GM15510 (cell line): Measurements from ENCODE around the gene MFNG.

Experiments
- POLR2A ChIP-seq: IDR thresholded peaks from 3 replicates; pipeline ENCODE4 v1.6.1; 2011; ENCODE audit warnings: borderline replicate concordance; ENCODE audit not compliant: insufficient read length; ENCODE audit errors: extremely low read depth

Gene MFNG

DNA sequence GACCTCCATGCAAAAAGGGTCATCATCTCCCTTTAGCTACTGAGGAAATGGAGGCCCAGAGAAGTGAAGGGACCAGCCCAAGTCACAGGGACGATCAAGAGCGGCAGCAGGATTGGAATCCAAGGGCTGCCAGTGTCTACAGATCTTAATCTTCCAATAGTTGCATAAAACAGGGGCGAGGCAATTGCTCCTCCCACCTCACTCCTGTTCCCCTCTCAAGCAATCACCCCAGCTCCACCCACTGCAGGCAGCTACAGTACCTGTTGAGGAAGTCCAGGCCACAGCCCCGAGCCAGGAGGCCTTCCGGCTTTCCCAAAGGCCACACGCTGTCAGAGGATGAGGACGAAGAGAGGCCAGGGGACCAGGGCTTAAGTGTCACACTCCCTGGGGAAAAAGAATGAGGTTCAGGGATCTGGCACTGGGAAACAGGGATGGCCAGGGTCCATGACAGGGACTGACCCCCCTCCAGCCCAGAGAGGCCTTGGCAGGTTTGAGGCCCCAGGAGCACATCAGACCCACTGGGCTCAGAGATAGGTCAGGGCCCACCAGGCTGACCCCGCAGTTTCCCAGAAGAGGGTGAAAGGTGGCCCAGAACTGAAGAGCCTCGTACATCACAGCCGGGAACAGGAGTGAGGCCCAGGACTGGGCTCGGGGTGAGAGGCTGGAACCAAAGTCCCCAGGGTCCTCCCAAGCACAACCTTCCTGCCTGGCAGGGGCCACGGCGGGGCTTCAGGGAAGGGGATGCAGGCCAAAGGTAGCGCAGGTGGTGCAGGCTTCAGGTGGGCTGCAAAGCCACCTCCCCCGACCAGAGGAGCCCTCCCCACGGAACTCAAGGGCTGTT is 16.4 kb upstream of the MFNG start:
- TF ChIP-seq POLR2A = no peak

GRCh38 chr22:37501610-37502341 is 15.6 kb upstream of the MFNG start:
- TF ChIP-seq POLR2A = no peak

DNA sequence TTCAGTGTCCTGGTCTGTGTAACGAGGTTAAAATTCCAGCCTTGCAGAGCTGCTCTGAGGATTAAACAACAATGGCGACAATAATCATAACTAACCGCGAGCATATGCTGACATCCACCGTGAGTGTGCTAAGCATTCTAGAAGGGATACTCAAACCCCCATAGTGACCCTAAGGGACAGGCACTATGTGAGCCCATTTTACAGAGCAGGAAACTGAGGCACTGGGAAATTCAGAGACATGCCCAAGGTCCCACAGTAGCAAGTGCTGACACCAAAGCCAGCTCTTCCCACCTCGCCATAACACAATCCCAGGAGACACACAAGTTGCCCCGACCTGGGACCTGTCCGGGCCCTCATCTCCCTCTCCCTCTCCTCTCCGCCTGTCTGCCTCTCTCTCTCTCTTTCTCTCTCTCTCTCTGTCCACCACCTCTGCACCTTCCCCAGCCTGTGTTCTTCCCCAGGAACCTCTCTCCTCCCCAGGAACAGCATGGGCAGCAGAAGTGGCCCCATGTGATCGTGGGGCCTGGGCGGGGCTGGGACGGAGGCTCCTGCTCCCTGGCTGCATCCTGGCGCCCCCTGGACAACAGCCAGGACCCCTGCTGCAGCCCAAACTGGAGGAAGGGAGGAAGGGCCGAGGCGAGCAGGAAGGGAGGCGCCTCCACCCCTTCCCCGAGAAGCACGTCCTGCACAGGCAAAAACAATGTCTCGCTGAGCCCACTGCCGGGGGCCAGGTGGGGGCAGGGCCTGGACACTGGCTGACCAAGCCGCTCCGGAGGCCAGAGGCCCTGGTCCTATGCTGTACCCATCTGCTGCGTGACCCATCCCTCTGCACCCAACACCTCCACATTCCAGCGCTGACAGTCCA is 14.8 kb upstream of the MFNG start:
- no peak for TF ChIP-seq POLR2A

DNA sequence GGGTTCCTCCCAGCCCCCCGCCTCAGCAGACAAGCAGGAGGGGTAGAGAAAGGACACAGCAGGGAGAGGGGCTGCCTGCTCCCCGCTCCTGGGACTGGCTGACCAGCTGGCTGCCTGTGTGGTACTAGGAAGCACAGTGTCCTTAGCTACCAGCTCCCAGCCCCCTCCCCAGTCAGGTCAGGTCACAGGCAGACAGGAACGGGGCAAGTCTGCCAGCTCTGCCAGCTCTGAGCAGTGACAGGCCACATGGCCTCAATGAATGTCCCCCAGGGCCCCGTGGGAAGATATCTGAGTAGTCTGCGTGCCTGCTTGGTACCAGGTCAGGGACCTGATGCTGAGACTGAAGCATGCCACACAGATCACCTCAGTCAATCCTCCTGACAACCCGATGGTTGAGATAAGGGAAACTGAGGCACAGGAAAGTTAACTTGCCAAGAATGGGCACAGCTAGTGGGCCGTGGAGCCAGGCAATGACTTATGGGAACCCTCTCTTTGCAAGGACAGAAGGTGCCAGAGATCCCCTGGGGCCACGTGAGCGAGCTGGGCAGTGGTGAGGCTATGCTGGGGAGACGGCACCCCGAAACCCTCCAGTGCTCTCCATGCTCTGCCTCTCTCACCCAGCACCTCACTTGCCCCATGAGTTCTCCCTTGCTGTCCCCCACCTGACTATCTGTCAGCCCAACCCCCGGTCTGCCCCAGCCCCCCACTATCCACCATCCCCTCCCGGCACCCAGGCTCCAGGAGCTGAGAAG is 13.8 kb upstream of the MFNG start:
- TF ChIP-seq POLR2A = no peak

GRCh38 chr22:37499027-37499707 is 13.0 kb upstream of the MFNG start:
- no peak for TF ChIP-seq POLR2A

DNA sequence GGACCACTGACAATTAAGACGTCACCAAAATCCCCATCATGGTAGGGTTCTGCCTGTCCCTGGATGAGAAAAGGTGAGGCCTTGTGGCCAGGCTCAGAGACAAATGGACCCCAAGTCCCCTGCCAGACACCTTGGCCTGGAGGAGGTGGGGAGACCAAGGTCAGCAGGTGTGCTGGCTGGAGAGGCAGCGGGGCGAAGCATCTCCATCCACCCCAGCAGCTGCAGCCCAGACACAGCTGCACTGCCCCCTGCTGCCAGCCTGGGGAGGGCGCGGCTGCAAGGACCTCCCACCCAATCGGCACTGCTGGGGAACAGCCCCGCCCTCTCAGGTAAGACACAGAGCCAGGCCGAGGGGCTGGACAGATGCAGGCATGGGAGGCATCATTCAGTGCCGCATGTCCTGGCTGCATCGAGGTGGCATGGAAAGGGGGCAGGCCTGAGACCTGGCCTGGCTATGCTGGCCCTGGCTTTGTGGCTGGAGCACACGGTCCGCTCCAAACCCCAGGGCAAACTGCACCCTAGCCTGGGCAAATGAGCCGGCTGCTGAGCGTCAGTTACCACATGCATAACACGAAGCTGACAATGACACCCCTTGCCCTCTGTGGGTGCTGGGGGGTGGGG is 12.2 kb upstream of the MFNG start:
- TF ChIP-seq POLR2A = no peak

GRCh38 chr22:37497062-37497599 is 10.9 kb upstream of the MFNG start:
- no peak for TF ChIP-seq POLR2A

- TF ChIP-seq POLR2A = no peak
These were observed 10.5 kb upstream of the MFNG start for GRCh38 chr22:37496651-37497050.

GRCh38 chr22:37493979-37494378 is 7.8 kb upstream of the MFNG start:
- TF ChIP-seq POLR2A = no peak

DNA sequence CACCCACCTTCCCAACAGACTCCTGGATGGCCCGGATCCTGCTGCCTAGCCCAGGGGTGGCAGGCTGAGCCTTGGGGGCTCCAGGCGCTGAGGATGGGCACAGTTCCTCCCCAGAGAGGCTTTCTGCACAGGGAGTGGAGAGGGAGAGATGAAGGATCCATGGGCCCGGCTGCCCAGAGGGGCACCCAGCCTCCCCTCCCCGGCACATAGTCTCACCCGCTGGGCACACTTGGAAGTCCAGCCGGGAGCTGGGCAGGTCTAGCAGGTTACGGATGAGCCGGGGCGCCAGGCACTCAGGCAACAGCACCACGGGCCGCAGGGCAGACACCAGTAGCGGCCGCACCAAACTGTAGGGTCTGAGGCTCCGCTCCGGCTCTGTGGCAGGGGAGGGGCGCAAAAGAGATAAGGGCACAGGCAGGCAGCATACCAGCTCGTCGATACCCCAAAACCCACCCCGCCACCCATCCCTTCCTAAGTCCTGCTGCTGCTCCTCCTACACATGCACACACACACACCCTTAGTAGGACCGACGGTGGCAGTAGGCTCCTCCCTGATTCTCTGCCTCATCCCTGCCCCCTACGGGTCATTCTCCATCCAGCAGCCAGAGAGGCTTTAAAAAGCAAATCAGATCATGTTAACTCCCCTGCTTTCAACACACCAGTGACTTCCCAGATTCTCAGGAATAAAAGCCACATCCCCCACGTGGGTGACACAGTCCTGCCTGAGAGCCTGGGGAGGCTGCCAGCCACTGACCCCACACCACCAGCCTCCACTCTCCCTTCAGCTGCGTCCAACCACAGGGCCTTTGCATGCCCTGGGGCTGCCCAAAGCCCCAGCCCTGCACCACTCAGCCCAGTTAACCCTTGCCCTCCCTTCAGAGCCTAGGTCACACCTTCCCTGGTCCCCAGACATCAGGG is 6.5 kb upstream of the MFNG start:
- no peak for TF ChIP-seq POLR2A

DNA sequence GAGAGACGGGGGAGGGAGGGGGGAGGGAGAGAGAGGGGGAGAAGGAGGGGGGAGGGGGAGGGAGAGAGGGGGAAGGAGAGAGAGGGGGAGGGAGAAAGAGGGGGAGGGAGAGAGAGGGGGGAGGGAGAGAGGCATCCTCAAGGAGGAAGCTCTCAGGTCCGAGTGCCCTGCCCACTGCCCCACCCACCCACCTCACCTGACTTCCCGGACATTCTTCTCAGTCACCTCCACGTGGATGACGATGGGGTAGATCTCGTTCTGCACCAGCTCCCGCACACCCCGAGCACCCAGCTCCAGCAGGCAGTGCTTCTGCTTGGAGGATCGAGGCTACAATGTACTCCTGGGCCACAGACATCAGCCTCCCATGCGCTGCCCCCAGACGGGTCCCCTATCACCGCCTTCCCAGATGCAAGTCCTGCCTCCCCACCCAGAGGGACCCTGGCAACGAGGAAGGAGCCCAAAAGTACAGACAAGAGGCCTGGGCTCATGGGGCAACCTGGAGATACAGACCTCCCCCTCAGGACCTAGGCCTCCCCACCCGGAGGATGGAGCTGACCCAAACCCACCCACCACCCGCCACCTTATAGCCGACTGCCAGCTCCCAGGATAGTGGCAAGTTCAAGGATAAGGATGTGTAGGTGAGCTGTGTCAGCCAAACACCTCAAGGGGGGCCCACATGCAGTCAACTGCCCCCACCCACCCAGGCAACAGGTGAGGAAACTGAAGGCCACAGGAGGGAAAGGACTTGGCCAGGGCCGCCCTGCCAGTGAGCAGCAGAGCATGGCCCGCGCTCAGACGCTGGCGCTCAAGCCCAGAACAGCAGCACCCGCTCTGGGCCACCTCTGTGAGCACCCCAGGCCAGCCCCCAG is 5.6 kb upstream of the MFNG start:
- TF ChIP-seq POLR2A = no peak
